ENCODE data around the gene CBL.

DNA sequence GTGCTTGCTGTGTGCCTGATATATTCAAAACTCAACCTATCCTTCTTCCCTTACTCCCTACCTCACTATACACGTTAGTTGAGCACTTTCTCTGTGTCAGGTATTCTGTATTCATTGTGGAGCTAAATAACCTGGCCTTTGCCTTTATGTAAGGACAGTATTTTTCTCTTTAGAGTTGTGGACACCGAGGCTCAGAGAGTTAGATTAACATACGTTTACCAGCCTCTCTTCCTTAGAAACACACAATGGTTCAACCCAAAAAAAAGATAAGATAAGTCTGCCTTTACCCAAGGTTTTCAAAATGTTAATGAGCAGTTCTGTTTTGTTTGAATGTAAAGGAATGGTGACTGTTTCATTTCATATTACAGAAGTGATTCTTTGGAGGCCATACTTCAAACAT, 45.0 kb downstream of the CBL start:
- TF ChIP-seq, protein P1, sequence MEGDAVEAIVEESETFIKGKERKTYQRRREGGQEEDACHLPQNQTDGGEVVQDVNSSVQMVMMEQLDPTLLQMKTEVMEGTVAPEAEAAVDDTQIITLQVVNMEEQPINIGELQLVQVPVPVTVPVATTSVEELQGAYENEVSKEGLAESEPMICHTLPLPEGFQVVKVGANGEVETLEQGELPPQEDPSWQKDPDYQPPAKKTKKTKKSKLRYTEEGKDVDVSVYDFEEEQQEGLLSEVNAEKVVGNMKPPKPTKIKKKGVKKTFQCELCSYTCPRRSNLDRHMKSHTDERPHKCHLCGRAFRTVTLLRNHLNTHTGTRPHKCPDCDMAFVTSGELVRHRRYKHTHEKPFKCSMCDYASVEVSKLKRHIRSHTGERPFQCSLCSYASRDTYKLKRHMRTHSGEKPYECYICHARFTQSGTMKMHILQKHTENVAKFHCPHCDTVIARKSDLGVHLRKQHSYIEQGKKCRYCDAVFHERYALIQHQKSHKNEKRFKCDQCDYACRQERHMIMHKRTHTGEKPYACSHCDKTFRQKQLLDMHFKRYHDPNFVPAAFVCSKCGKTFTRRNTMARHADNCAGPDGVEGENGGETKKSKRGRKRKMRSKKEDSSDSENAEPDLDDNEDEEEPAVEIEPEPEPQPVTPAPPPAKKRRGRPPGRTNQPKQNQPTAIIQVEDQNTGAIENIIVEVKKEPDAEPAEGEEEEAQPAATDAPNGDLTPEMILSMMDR (IDR thresholded peaks at IDR 0.05) = no peak
- TF ChIP-seq POLR2A (IDR thresholded peaks at IDR 0.05) = no peak
